ENCODE measurements around the gene GDA. TPM values are rescaled to one million over a fixed set of nuclear protein-coding genes. Genes with fewer than 3 reads are reported as not detected.

GDA gene
- total RNA-seq, 1 donor from 2014 or later, result not detected

- TF ChIP-seq CTCF (IDR thresholded peaks at IDR 0.05; ENCODE audit: insufficient read depth, low read depth, low read length), result no peak
- TF ChIP-seq EZH2 (IDR thresholded peaks at IDR 0.05; ENCODE audit: insufficient read depth, low read length), result no peak
- H3K4me1 Mint-ChIP-seq (ENCODE audit: low read depth, unreplicated experiment), result no peaks in the 10 kb centered on the region
- H3K36me3 Mint-ChIP-seq (ENCODE audit: low read depth, unreplicated experiment), result no peaks in the 10 kb centered on the region
- DNase-seq (ENCODE audit: low read depth), result no peak
- Histone ChIP-seq H3K79me2 (ENCODE audit: insufficient read depth, low read length) (no peaks in the 10 kb centered on the region), H4K20me1 (ENCODE audit: insufficient read depth, low read length) (no peaks in the 10 kb centered on the region), H3K4me1 (ENCODE audit: insufficient read depth, low read length) (no peaks in the 10 kb centered on the region), H3K27ac (ENCODE audit: low read depth, low read length) (no peak overlapping the region), H3K9me3 (ENCODE audit: insufficient read depth, low read depth, low read length) (no peaks in the 10 kb centered on the region), H2AFZ (ENCODE audit: low read depth, low read length) (no peak overlapping the region), H3K4me2 (ENCODE audit: low read length) (no peak overlapping the region), H3K9ac (ENCODE audit: low read length) (no peak overlapping the region), H3K36me3 (ENCODE audit: insufficient read depth, low read length) (no peaks in the 10 kb centered on the region), H3K27me3 (ENCODE audit: insufficient read depth, low read length) (peaks cover 3% of the 10 kb centered on the region), H3K4me3 (ENCODE audit: insufficient read depth, low read depth, low read length) (no peak overlapping the region)
- no peak overlapping the region for H3K27ac Mint-ChIP-seq (ENCODE audit: unreplicated experiment)
- H3K27me3 Mint-ChIP-seq (ENCODE audit: low read depth, unreplicated experiment), result peaks cover 6% of the 10 kb centered on the region
- no peak for FAIRE-seq
- no peak overlapping the region for H3K4me3 Mint-ChIP-seq (ENCODE audit: unreplicated experiment)
- no peaks in the 10 kb centered on the region for H3K9me3 Mint-ChIP-seq (ENCODE audit: unreplicated experiment)
These were observed 50.0 kb downstream of the GDA start for GRCh38 chr9:72199238-72199637.

- no peaks in the 10 kb centered on the region for H3K9me3 Mint-ChIP-seq (ENCODE audit: unreplicated experiment)
- no peak overlapping the region for H3K27ac Mint-ChIP-seq (ENCODE audit: unreplicated experiment)
- no peak overlapping the region for H3K9ac ChIP-seq (ENCODE audit: low read length)
- no peaks in the 10 kb centered on the region for H3K9me3 ChIP-seq (ENCODE audit: insufficient read depth, low read depth, low read length)
- H3K4me3 Mint-ChIP-seq (ENCODE audit: unreplicated experiment), result no peak overlapping the region
- no peak overlapping the region for H3K27ac ChIP-seq (ENCODE audit: low read depth, low read length)
- peaks cover 6% of the 10 kb centered on the region for H3K27me3 Mint-ChIP-seq (ENCODE audit: low read depth, unreplicated experiment)
- TF ChIP-seq EZH2 (IDR thresholded peaks at IDR 0.05; ENCODE audit: insufficient read depth, low read length) (no peak), CTCF (IDR thresholded peaks at IDR 0.05; ENCODE audit: insufficient read depth, low read depth, low read length) (no peak)
- no peaks in the 10 kb centered on the region for H4K20me1 ChIP-seq (ENCODE audit: insufficient read depth, low read length)
- H3K4me2 ChIP-seq (ENCODE audit: low read length), result no peak overlapping the region
- FAIRE-seq, result no peak
- no peaks in the 10 kb centered on the region for H3K79me2 ChIP-seq (ENCODE audit: insufficient read depth, low read length)
- no peak overlapping the region for H2AFZ ChIP-seq (ENCODE audit: low read depth, low read length)
- no peak for DNase-seq (ENCODE audit: low read depth)
- no peaks in the 10 kb centered on the region for H3K36me3 ChIP-seq (ENCODE audit: insufficient read depth, low read length)
- H3K4me3 ChIP-seq (ENCODE audit: insufficient read depth, low read depth, low read length), result no peak overlapping the region
- H3K36me3 Mint-ChIP-seq (ENCODE audit: low read depth, unreplicated experiment), result no peaks in the 10 kb centered on the region
- H3K4me1 Mint-ChIP-seq (ENCODE audit: low read depth, unreplicated experiment), result no peaks in the 10 kb centered on the region
- no peaks in the 10 kb centered on the region for H3K4me1 ChIP-seq (ENCODE audit: insufficient read depth, low read length)
- peaks cover 3% of the 10 kb centered on the region for H3K27me3 ChIP-seq (ENCODE audit: insufficient read depth, low read length)
These were observed 51.2 kb downstream of the GDA start for GRCh38 chr9:72200452-72200851.

- Histone ChIP-seq H3K9me3 (ENCODE audit: insufficient read depth, low read depth, low read length) (no peaks in the 10 kb centered on the region), H3K4me2 (ENCODE audit: low read length) (no peak overlapping the region), H3K36me3 (ENCODE audit: insufficient read depth, low read length) (no peaks in the 10 kb centered on the region), H3K27me3 (ENCODE audit: insufficient read depth, low read length) (peaks cover 3% of the 10 kb centered on the region), H3K4me3 (ENCODE audit: insufficient read depth, low read depth, low read length) (no peak overlapping the region), H4K20me1 (ENCODE audit: insufficient read depth, low read length) (no peaks in the 10 kb centered on the region), H3K79me2 (ENCODE audit: insufficient read depth, low read length) (no peaks in the 10 kb centered on the region), H3K27ac (ENCODE audit: low read depth, low read length) (no peak overlapping the region), H2AFZ (ENCODE audit: low read depth, low read length) (no peak overlapping the region), H3K4me1 (ENCODE audit: insufficient read depth, low read length) (no peaks in the 10 kb centered on the region), H3K9ac (ENCODE audit: low read length) (no peak overlapping the region)
- no peak overlapping the region for H3K4me3 Mint-ChIP-seq (ENCODE audit: unreplicated experiment)
- no peak overlapping the region for H3K27ac Mint-ChIP-seq (ENCODE audit: unreplicated experiment)
- peaks cover 6% of the 10 kb centered on the region for H3K27me3 Mint-ChIP-seq (ENCODE audit: low read depth, unreplicated experiment)
- H3K36me3 Mint-ChIP-seq (ENCODE audit: low read depth, unreplicated experiment), result no peaks in the 10 kb centered on the region
- no peaks in the 10 kb centered on the region for H3K4me1 Mint-ChIP-seq (ENCODE audit: low read depth, unreplicated experiment)
- FAIRE-seq (no peak), DNase-seq (ENCODE audit: low read depth) (no peak)
- H3K9me3 Mint-ChIP-seq (ENCODE audit: unreplicated experiment), result no peaks in the 10 kb centered on the region
- no peak for TF ChIP-seq CTCF (IDR thresholded peaks at IDR 0.05; ENCODE audit: insufficient read depth, low read depth, low read length)
- no peak for TF ChIP-seq EZH2 (IDR thresholded peaks at IDR 0.05; ENCODE audit: insufficient read depth, low read length)
These were observed 52.8 kb downstream of the GDA start for GRCh38 chr9:72202009-72202408.
